ENCODE data around the gene SRC. TPM values are rescaled to one million over a fixed set of nuclear protein-coding genes. Genes with fewer than 3 reads are reported as not detected.

SRC gene
- total RNA-seq, 1 experiment from 2014 or later, result 7.6 TPM

DNA sequence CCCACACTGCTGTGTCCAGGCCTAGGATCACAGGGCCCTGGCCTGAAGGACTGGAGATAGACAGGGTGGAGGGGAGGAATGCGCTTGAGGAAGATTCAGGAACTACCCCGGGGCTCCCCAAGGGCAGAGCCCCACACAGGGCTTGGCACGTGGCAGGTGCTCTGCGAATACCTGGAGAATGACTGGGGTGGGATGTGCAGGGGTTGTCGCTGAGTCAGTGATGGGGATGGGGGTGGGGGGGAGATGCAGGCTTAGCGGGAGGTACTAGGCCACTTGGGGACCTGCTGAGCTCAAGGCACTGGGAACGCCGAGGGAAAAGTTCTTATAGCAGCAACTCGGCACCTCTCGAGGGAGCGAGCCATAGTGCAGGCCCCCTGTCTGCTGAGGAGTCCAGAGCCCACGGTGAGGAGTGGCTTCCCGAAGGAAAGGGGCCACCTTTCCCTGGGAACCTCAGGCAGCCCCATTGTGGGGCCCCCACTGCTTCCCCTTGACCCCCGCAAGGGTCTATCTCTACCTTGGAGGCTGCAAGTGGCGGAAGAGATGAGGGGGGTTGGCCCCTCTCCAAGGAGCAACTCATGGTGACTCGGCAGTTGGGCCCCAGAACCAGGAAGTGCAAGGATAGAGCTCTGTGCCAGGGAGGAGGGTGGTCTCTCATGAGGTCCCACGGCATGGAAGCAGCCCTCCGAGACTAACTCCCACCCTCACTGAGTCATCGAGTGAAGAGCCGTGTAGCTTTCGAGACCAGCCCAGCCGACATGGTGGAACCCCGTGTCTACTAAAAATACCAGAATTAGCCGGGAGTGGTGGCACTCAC, 33.1 kb downstream of the SRC start:
- H3K36me3 ChIP-seq, result peaks cover 3% of the 10 kb centered on the region; the same call in 1 of the 2 replicates
- H3K27ac ChIP-seq, result 0 out of 2 replicates have a peak overlapping the region, but pooled peaks have one; percentile 15
- H3K4me1 ChIP-seq (replicated peaks), result peaks cover 9% of the 10 kb centered on the region
- no peaks in the 10 kb centered on the region for H3K27me3 ChIP-seq (replicated peaks)
- H3K4me3 ChIP-seq, result no peak overlapping the region
- peak in 1 of 2 experiments; percentile 33 for DNase-seq (ENCODE audit: low read depth in 1 of 2, low spot score in 2 of 2)
- H3K9me3 ChIP-seq (replicated peaks), result no peaks in the 10 kb centered on the region

DNA sequence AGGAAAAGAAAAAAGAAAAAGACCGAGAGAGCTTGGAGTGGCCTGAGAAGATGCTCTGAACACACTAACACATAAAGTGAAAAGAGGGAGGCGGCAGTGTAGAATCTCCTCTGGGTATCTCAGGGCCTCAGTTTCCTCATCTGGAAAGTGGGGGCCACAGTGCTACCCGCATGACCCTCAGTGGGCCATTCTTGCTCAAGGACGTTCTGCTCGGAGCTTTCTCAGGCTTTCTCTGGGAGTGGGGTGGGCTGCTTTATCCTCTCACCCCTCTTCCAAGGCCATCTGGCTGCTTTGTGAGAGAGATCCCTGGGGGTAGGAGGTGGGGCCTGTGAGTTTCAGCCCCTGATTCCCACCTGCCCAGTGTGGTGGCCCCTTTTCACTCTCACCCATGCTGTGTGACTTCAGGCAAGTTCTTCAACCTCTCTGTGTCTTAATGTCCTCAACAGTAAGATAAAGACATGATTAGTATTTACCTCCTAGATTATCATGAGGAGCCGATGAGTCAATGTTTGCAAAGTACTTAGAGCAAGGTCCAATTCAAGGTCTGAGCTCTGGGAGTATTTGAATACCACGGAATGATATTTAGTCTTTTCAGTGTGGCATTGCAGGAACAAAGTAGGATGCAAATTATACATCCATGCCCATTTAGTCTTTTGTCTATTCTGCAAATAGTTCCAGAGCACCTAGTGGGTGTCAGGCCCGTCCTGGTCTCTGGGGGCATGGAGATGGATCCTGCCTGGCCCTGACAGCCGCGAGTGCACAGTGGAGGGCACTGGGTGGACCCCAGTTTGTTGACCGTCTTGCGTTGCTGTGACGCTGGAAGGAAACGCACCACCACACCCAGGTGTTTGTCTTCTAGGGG, 34.3 kb downstream of the SRC start:
- peaks cover 9% of the 10 kb centered on the region for H3K4me1 ChIP-seq (replicated peaks)
- no peak overlapping the region for H3K27ac ChIP-seq
- no peak for DNase-seq (ENCODE audit: low read depth in 1 of 2, low spot score in 2 of 2)
- no peaks in the 10 kb centered on the region for H3K27me3 ChIP-seq (replicated peaks)
- peaks cover 8% of the 10 kb centered on the region for H3K36me3 ChIP-seq
- no peaks in the 10 kb centered on the region for H3K9me3 ChIP-seq (replicated peaks)
- no peak overlapping the region for H3K4me3 ChIP-seq

DNA sequence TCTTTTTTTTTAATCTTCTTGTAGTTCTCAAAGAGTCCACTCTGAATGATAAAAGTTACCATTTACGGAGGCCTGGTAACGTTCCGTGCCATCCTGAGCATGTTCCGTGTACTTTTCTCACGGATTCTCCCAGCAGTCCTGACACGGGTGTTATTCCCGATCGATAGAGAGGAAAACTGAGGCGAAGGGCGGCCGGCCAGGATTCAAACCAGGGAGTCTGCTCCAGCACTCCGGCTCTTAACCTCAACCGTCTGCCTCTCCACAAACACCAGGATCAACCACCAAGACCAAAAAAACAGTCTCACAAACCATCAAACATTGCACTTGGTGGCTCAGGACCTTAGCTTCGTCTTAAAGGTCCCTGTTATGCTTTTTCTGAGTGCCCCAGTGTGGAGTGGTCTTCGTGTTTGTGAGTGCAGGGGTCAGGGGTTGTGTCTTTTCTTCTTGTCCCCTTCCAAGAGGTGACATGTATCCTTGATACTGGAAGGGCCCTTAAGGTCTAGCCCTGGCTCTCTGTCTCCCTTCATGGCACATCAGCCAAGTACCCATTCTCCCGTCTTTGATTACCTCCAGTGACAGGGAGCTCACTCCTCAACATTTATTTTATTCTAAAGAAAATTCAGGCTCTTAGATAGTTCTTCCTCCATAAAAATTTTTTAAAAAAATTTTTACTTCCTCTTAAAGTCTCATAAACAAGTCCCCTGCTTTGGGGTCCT, 35.1 kb downstream of the SRC start:
- DNase-seq (ENCODE audit: low read depth in 1 of 2, low spot score in 2 of 2), result no peak
- peaks cover 9% of the 10 kb centered on the region for H3K4me1 ChIP-seq (replicated peaks)
- H3K27me3 ChIP-seq (replicated peaks), result no peaks in the 10 kb centered on the region
- no peak overlapping the region for H3K4me3 ChIP-seq
- H3K9me3 ChIP-seq (replicated peaks), result no peaks in the 10 kb centered on the region
- H3K27ac ChIP-seq, result no peak overlapping the region
- H3K36me3 ChIP-seq, result peaks cover 11% of the 10 kb centered on the region

DNA sequence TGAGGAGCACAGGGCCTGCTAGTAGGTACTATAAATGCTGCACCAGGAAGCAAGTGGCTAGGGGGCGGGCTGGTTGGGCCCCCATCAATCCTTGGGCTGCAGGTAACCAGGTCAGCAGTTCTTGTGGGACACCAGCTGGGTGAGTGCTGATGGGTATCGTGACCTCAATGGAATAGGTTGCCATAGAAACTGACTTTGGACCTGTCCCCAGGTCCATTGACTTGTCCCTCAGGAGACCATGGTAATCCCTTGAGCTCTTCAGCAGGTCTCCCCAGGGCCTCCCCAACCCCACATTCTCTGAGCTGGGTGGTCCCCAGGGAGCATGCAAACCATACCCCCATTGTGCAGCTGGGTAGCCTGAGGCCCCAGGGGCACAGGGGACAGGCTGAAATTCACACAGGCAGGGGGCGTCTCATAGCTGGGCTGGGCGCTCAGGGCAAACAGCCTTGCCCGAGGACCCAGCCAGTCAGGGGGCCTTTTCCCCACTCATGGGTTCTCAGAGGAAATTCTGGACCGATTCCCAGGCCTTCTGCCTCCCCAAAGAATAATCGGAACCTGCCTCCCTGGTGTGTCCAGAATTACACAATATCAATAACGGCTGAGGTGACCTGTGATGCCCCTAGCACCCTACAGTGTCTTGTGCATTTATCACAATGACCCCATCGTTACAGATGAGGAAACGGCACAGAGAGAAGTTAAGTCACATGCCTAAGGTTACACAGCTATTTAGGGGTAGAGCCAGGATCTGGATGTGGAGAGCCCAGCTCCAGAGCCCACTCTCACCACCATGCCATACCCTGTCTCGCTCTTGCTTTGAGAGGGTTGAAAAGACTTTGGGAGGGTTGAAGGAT, 35.9 kb downstream of the SRC start:
- H3K36me3 ChIP-seq, result peaks cover 12% of the 10 kb centered on the region
- no peak overlapping the region for H3K27ac ChIP-seq
- no peak overlapping the region for H3K4me3 ChIP-seq
- H3K4me1 ChIP-seq (replicated peaks), result peaks cover 9% of the 10 kb centered on the region
- no peaks in the 10 kb centered on the region for H3K9me3 ChIP-seq (replicated peaks)
- no peaks in the 10 kb centered on the region for H3K27me3 ChIP-seq (replicated peaks)
- DNase-seq (ENCODE audit: low read depth in 1 of 2, low spot score in 2 of 2), result no peak

- H3K27ac ChIP-seq, result no peak overlapping the region
- DNase-seq (ENCODE audit: low read depth in 1 of 2, low spot score in 2 of 2), result no peak
Observed at GRCh38 chr20:37382482-37383120, 36.7 kb downstream of the SRC start.

DNA sequence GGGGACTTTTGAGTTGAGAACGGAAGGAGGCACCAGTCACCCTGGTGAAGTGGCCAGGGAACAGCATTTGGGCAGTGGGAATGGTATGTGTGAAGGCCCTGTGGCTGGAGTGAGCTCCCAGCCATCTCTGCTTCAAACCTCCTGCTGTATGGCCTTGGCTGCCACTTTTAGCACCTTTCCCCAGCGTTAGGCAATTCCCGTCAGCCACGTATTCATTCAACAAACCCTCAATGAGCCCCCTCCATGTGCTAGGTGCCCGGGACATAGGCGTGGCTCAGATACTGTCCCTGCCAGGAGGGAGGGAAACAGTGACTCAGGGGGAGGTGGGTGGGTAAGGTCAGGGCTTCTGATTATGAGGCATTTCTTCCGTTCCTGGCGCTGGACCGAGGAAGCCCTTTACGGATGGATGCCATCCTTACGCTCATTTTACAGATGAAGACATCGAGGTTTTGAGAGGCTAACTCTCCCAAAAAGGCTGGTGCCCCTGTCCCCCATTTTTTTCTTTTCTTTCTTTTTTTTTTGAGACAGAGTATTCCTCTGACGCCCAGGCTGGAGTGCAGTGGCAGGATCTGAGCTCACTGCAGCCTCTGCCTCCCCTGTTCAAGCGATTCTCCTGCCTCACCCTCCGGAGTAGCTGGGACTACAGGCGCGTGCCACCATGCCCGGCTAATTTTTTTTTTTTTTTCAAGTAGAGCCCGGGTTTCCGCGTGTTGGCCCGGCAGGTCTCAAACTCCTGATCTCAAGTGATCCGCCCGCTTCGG, 37.5 kb downstream of the SRC start:
- Histone ChIP-seq H3K27me3 (replicated peaks) (no peaks in the 10 kb centered on the region), H3K4me1 (replicated peaks) (peaks cover 9% of the 10 kb centered on the region), H3K36me3 (peaks cover 16% of the 10 kb centered on the region), H3K9me3 (replicated peaks) (no peaks in the 10 kb centered on the region), H3K4me3 (no peak overlapping the region), H3K27ac (no peak overlapping the region)
- no peak for DNase-seq (ENCODE audit: low read depth in 1 of 2, low spot score in 2 of 2)

More at GRCh38 chr20:37382482-37383120, 36.7 kb downstream of the SRC start:
- Histone ChIP-seq H3K9me3 (replicated peaks) (no peaks in the 10 kb centered on the region), H3K27me3 (replicated peaks) (no peaks in the 10 kb centered on the region), H3K4me1 (replicated peaks) (peaks cover 9% of the 10 kb centered on the region), H3K36me3 (peaks cover 16% of the 10 kb centered on the region), H3K4me3 (no peak overlapping the region)

- Histone ChIP-seq H3K27me3 (replicated peaks) (no peaks in the 10 kb centered on the region), H3K4me1 (replicated peaks) (peaks cover 3% of the 10 kb centered on the region; the same call in 1 of the 2 replicates), H3K36me3 (peaks cover 16% of the 10 kb centered on the region), H3K27ac (no peak overlapping the region), H3K9me3 (replicated peaks) (no peaks in the 10 kb centered on the region), H3K4me3 (no peak overlapping the region)
- peak in 1 of 2 experiments; percentile 41 for DNase-seq (ENCODE audit: low read depth in 1 of 2, low spot score in 2 of 2)
Observed at GRCh38 chr20:37384683-37385174, 38.8 kb downstream of the SRC start.

DNA sequence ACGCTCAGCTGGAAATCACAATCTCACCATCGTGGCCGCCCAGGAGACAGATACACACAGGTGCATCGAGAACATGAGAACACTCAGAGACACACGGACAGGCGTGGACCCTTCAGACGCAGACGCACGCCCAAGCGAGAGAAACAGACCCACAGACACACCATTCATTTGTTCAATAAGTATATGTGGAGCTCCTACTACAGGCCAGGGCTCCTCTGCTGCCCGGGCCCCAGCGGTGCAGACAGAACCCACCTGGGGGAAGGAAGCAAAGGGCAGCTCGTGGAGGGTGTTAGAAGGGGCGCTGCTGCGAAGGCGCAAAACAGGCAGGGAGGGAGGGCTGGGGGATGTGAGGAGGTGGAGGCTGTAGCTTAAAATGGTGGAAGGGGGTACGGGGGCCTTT, 39.2 kb downstream of the SRC start:
- Histone ChIP-seq H3K4me1 (replicated peaks) (peaks cover under 1% of the 10 kb centered on the region; the same call in 1 of the 2 replicates), H3K9me3 (replicated peaks) (no peaks in the 10 kb centered on the region), H3K27me3 (replicated peaks) (no peaks in the 10 kb centered on the region), H3K36me3 (peaks cover 18% of the 10 kb centered on the region), H3K4me3 (no peak overlapping the region), H3K27ac (no peak overlapping the region)
- no peak for DNase-seq (ENCODE audit: low read depth in 1 of 2, low spot score in 2 of 2)

DNA sequence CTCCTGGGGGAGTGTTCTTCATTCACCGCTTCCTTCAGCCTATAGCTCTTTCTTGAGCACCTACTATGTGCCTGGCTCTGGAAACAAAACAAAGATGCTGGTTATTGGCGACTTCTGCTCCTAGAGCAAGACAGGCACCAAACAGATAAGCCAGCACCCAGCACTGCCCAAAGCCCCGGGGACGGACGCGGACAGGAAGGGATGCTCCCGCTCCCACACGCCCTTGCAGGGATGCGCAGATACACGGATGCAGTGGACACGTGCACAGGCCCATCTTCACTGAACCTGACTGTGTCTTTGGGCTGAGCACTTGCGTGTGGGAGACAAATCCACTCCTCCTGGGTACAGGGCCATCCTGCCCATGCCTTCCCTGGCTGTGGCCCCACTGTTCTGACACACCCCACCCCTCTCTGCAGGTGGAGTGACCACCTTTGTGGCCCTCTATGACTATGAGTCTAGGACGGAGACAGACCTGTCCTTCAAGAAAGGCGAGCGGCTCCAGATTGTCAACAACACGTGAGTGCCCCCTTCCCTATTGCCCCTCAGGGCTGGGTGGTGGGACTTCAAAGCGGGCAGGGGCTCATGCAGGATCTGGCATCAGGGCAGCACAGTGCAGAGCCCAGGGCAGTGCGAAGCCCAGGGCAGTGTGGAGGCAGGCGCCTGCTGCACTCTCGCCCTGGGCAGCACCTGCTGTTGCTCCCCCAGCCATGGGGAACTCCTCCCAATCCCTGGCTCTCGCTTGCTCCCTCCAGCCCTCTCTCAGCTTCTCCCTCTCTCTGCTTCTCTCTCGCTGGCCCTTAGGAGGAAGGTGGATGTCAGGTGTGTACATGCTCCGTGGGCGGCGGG, 39.9 kb downstream of the SRC start:
- Histone ChIP-seq H3K9me3 (replicated peaks) (no peaks in the 10 kb centered on the region), H3K27me3 (replicated peaks) (no peaks in the 10 kb centered on the region), H3K4me1 (replicated peaks) (no peaks in the 10 kb centered on the region; the same call in 1 of the 2 replicates), H3K36me3 (peaks cover 18% of the 10 kb centered on the region), H3K27ac (no peak overlapping the region), H3K4me3 (no peak overlapping the region)
- no peak for DNase-seq (ENCODE audit: low read depth in 1 of 2, low spot score in 2 of 2)

- Histone ChIP-seq H3K36me3 (peaks cover 18% of the 10 kb centered on the region), H3K4me1 (replicated peaks) (no peaks in the 10 kb centered on the region; the same call in 1 of the 2 replicates), H3K9me3 (replicated peaks) (no peaks in the 10 kb centered on the region), H3K27ac (no peak overlapping the region), H3K27me3 (replicated peaks) (no peaks in the 10 kb centered on the region), H3K4me3 (no peak overlapping the region)
- DNase-seq (ENCODE audit: low read depth in 1 of 2, low spot score in 2 of 2), result no peak
Observed at GRCh38 chr20:37386505-37387251, 40.7 kb downstream of the SRC start.
